HS-5 (cell line): ENCODE measurements around the gene TRAM2.

Source experiments
- DNase-seq: peaks from one replicate; pipeline ENCODE4 v3.0.0-alpha.2; 2012; ENCODE audit warnings: low read depth

The TRAM2 gene, protein sequence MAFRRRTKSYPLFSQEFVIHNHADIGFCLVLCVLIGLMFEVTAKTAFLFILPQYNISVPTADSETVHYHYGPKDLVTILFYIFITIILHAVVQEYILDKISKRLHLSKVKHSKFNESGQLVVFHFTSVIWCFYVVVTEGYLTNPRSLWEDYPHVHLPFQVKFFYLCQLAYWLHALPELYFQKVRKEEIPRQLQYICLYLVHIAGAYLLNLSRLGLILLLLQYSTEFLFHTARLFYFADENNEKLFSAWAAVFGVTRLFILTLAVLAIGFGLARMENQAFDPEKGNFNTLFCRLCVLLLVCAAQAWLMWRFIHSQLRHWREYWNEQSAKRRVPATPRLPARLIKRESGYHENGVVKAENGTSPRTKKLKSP

DNA sequence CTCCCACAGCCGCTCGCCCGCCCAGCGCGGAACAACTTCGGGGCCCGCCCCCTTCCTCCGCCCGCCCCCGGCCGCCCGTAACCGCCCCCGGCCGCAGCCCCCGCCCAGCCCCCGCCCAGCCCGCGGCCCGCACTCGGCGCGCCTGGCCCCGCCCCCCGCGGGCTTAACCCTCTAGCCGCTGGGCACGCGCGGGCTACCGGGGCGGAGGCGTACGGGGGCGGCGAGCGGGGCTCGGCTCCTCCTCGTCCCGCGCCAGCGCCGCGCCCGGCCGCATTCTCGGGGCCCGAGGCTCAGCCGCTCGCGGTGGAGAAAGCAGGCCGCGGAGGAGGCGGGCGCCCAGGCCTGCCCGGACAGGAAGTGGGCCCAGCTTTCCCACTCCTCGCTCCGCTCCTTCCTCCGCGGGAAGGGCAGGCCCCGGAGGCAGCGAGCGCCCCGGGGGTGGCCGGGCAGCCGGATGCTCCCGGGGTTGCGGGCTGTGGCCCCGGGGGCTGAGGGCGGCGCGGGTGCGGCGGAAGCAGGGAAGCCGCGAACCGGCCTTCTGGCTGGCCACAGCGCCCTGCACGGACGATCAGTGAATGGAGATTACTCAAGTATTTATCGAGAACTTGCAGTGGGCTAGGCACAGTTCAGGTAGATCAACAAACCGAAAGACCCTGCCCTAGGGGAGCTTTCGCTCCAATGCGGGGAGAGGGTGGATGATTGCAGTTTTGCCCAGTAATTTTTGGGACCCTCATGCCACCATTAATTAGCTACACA is at the start of gene TRAM2:
Gene TRAM2, minus strand, starts transcription at position 39 of the 756 bp plus-strand sequence. CDS start 145 bp downstream, outside the sequence.
- DNase-seq: no peak

DNA sequence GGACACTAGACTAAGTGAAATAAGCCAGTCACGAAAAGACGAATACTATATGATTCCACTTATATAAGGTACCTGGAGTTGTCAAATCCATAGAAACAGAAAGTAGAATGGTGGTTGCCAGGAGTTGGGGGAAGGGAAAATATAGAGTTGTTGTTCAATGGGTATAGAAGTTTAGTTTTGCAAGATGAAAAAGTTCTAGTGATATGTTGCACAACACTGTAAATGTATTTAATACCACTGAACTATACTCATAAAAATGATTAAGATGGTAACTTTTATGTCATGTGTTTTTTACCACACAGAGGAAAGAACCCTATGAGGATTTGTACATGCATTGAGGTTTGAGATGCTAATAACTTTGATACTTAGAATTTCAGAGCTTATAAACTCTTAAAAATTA is 46.0 kb upstream of the TRAM2 start:
- no peak for DNase-seq

DNA sequence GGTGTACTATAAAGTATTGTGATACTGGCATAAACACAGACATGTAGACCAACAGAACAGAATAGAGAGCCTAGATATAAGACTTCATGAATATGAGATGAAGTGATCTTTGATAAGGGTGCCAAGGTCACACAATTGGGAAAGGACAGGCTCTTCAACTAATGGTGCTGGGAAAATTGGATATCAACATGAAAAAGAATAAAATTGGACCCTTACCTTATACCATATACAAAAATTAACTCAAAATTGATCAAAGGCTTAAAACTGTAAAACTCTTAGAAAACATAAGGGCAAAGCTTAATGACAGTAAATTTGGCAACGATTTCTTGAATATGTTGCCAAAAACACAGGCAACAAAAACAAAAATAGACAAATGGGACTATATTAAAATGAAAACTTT is 44.8 kb upstream of the TRAM2 start:
- DNase-seq: no peak

DNA sequence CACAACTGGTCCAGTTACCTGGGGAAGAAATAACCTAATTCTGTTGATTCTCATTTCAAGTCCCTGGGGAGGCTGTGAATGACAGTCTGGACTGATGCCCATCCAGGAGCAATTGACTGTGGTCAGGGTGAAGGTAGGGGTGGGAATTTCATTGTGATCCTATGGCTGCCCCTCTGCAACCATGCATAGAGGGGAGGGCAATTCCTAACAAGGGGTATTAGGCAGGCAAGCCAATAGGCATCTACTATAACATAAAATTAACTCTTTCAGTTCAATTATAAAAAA is 44.0 kb upstream of the TRAM2 start:
- no peak for DNase-seq

DNA sequence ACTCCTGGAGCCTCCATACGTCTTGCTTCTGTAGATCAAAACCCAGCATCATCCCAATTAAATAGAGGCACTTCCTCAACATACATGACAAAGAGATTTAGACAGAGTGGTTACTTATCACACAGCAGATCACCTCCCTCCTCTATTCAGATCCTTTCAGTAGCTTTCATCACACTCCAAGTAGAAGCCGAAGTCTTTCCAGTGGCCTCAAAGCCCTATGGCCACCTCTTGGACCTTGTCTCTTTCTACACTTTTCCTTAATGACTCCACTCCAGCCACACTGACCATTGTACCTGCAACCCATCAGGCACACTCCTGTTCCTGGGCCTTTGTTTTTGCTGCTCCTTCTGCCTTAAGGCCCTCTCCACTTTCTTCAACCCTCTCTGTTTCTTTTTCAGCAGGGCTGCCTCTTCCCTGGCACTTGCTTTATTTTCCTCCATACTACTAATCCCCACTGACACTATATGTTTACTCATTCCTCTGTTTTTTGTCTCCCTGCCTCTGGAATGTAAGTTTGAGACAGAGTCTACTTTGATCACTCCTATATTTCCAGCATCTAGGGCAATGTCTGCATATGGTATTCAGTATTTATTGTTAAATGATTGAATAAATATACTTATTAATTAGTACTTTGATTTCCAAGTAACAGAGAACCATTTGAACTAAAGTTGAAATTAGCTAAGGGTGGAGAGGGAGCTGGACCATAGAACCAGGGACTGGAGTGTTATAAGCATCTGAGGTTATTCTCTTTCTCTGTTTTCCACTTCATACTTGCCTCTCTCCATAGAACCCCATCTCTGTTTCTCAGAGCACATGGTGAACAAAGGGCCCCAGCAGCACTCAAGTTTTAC is 43.4 kb upstream of the TRAM2 start:
- DNase-seq: no peak

DNA sequence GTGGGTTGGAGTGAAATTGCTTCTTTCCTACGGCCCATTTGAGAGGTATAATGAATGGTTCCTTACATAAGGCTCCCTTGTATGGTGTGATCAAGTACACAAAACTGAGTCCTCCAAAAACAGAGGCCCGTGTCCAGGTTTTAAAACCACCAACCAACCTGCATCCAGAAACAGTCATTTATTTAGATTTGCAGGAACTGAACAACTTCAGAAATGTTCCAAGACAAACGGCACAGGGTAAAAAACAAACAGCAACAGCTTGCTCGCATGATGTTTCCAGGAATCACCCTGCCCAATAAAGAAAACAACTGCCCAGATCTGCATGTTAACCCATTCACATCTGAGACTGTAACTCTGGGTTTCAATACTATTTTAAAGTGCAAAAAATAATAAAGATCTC is 40.2 kb upstream of the TRAM2 start:
- no peak for DNase-seq

DNA sequence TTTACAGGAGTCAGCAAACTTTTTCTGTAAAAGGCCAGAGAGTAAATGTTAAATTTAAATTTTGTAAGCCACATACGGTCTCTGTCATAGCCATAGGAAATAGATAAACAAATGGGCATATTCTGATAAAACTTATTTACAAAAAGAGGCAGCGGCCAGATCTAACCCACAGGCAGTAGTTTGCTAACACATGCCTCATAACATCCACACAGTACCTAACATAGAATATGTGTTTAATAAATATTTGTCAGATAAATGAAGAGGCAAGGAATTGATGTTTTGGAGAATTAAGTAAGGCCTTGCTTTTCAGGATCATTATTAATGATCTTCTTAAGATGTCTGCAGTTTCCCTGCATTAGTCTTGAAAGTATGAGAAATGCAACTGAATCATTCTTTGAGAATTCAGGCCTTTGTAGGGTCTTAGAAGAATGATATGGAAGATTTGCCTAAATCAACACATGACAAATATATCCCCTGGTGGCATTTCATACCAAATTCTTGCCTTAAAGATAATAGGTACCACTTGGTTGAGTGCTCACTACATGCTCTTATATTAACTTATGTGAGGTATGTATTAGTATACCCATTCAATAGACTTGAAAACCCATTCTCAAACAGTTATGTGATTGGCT is 39.3 kb upstream of the TRAM2 start:
- DNase-seq: no peak

DNA sequence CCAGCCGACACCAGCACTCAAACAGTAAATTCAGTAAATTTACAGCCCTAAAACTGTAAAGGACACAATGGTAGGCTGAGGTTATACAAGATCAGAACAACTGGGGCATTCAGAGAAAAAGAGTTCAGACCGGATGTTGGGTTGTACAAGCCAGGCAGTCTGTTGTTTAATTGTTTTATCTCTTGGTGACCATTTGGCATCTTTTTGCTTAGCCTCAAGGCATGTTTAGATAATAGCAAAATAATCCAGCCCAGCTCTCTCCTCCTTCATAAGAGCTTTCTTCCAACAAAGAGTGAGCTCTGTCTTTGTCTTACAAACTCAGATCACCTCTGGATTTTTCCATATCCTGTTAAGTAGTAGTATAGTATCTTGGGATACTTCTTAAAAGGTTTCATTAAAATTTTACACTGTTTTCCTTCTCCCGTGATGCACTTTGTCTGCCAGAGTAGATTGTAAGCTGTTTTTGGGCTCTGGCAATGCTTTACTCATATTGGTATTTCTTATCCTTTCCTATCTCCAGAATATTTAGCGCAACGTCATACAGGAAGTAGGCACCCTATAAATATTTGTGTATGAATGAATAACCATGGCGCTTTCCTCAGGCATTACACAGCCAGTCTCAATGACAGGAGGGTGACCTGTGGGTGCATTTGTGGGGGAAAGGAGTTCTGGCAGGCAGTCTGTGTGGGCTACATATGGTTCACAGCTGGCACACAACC is 35.6 kb upstream of the TRAM2 start:
- no peak for DNase-seq

DNA sequence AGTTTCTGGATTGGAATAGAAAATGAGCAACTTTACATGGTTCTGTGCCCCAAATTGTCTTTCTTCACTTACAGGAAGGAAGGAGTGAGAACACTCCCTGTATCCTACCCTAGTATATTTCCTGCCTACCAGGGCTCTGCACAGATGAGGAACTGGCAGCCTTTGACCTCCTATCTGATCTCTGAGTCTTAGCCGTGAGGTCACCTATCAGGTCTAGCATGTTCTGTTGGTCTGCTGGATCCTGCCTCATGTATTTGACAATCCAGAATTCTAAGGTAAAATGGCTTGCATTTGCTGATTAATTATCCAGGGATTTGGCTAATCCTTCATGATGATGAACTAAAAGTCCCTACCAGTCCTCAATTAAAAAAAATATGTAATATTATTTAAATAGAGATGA is 35.0 kb upstream of the TRAM2 start:
- no peak for DNase-seq

DNA sequence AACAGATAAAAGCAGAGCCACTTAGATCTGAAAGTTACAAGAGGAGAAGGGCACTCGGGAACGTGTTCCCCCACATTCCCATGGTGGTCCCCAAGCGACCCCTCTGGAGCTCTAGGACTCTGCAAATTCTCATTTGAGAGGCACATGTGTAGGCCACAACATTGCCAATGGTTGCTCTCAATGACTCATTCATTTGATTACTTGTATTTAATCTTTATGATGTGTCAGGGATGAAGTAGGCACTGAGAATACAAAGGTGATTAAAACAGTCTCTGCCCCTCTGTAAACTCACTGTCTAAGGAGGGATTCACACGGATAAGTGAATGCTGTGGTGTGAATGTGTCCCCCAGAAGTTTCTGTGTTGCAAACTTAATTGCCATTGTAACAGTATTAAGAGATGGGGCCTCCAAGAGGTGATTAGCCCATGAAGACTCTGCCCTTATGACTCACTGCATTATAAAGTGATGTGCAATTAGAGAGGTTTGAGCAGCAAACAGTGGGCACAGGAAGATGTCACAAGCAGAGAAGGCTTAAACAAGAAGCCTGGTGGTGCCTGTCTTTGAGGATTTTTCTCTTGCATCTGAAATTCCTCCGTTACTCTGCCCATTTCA is 34.0 kb upstream of the TRAM2 start:
- peak; percentile 63 for DNase-seq

DNA sequence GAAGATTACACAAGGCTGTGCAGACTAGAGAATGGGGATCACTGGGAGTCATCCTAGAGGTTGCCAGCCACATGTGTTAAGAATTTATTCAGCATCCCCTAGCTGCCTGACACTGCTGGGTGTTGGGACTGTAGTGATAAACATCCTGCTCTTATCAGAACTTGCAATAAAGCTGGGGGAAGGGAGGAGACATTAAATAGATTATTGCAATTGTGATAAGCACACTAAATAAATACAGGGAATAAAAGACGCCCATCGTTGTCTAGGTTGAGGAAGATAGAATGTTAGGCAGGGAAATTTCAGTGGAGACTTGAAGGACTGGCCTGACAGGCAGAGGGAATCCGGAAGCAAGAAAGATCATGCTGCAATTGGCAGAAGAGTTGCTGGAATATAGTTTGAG is 33.2 kb upstream of the TRAM2 start:
- no peak for DNase-seq

DNA sequence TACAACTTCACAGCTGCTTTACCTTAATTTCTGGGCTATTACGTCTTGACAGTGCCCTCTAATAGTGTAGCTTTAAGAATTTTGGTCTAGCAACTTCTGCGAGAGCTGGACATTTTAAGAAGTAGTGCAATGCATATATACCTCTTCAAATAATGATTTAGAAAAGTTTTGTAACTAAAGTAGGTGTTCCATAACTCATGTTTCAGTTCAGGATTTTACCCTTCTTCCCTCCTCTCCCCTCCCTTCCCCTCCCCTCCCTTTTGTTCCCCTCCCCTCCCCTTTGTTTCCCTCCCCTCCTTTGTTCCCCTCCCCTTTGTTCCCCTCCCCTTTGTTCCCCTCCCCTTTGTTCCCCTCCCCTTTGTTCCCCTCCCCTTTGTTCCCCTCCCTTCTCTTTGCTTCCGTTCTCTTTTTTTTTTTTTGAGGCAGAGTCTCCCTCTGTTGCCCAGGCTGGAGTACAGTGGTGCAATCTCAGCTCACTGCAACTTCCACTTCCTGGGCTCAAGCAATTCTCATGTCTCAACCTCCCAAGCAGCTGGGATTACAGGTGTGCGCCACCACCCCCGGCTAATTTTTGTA is 28.8 kb upstream of the TRAM2 start:
- DNase-seq: no peak

DNA sequence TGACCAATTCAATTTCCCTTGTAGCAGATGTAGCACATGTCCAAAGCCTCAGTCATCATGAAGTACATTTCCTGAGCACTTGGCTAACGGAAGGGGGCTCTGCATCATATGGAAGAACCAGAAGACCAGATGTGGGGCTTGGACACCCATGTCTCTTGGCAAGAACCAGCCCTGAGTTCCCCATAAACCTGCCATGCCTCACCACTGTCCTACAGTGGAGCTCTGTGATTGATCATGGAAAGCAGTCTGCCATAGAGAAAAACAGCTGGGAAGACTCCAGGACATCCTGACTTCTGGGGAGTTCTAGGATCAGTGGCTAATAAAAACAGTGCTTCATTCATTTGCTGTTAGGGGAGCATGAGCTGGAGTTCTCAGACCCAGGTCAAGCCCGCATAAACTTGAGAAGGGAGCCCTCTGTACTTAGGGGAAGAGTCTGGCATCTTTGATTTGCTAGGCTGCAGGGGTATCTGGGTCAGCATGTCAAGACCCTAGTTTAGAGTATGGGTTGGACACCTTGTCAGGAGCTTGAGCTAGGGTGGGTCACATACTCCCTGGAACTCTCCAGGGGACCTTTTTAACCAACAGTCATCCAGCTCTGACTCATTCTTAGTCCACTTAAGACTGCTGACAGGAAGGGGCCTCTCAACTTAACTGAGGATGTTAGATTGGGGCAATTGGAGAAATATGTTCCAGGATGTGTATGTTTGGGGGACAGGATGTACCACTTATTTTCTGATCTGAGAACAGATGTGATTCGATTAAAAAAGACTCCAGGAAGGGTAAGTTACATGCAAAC is 26.3 kb upstream of the TRAM2 start:
- peak; percentile 73 for DNase-seq

DNA sequence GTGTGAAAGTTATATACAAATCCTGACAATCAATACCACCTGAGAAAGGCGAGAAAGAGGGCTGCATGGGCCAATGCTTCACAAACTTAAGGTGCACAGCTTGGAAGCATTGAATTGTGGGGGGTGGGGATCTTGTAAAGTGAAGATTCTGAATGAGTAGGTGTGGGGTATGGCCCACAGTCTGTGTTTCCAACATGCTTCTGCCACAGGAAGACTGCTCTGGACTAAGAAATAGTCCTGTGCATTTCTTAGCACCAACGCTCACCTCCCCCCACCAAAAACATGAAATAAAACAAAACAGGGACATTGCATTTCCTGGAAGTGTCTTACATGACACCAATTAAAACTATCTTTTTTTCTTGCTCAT is 21.9 kb upstream of the TRAM2 start:
- DNase-seq: no peak

DNA sequence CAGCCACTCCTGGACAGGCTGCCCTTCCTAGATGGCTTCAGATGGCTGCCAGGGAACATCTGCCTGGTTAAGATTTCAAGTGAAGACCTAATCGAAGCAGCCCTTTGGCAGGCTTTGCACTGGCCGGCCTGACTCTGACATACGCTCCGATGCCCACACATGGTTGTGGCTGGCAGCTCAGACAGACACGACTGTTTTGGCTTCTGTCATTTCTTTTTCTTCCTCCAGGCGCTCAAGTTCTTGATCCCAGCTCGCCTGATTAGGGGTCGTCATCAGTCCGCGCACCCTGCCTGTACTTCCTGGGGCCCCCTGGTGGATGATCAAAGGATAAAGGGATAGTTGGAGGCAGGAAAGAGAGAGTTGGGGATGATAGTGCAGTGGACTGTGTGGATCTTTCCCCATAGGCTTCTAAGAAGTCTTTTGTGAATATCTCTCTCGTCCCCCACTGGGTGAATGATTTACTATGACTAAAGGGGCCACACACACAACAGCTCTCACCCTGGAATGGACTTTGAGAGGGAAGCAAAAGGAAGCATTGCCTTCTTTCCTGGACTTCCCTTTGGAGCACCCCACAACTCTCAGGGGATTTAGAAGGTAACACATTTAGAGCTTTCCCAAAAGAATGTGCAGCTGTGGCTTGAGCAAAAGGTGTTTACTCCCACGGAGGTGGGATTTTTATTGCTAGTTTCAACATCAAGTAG is 21.4 kb upstream of the TRAM2 start:
- DNase-seq: no peak

DNA sequence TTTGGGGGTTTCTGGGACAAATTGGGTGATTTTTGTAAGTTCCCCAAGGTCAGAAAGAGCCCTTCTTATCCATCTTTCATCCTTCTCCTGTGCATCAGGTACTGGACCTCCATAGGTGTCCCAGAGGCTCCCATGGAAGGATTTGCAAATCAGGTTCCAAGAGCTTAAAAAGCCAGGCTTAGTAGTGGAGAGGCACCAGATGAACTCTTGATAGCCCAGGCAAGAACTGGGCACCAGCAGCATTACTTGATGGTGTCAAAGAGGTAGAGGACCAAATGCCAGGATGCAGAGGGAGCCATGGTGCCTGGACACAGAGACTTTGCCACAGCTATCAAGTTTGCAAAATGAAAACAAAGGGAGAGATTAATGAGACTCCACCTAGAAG is 20.9 kb upstream of the TRAM2 start:
- DNase-seq: no peak

DNA sequence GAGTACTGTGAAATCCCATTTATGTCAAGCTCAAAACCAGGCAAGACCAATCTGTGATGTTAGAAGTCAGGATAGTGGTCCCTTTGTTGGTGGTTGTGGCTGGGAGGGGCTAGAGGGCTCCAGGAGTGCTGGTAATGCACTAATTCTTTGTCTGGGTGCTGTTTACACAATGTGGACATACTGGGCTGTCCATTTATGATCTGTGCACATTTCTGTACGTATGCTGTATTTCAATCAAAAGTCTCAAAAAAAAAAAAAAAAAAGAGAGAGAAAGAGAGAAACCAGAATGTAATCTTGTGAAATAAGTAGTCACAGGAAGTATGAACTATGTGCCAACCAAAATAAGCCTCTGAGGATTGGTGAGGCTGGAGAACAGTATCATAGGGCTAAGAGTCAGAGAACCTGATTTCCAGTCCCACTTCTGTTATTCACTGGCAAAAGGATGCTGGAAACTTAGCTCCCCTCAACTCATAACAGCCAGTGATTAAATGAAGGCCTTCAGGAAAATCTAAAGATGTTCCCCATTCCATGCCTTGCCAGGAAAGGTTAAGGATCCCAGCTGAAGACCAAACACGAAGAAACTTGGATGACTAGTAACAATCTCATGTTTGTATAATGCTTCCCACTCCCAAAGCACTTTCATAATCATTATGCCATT is 19.6 kb upstream of the TRAM2 start:
- no peak for DNase-seq

DNA sequence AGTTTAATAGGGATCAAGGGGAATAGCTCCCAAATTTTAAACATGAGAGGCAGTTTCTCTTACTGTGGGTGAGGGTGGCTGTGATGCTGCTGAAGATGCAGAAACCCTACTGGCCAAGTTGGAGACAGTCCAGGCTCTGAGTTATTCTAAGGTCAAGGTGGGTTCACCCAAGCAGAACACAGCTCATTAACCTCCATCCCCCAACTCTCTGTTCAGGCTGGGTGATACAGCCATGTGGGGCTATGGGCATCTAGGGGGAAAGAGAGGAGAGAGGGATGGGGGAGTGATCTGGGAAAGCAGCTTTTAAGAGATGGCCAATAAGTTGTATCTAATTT is 18.9 kb upstream of the TRAM2 start:
- no peak for DNase-seq
